K562 treated with DMSO at 1 percent for 48 hours (cell line): ENCODE results near the gene UAP1. TPM values are rescaled to one million over a fixed set of nuclear protein-coding genes. Genes with fewer than 3 reads are reported as not detected.

Source experiments
- total RNA-seq: library from RNA; unstranded; fragments of 300-600 nt; gene quantifications from 2 replicates; pipeline ENCODE4 v1.2.3, GENCODE V29; 2022; ENCODE audit warnings: low replicate concordance; ENCODE audit errors: extremely low read depth

UAP1 gene
- not detected in 2 replicates for total RNA-seq

GRCh38 chr1:162561616-162562469 lies at the start of gene UAP1:
TSS of gene UAP1 (plus strand) at chr1:162561722. CDS start at chr1:162566069, 4,347 bp downstream.

GRCh38 chr1:162632217-162632666 lies 70.7 kb downstream of the UAP1 start, which contains the start of gene DDR2:
TSS of gene DDR2 (plus strand) at chr1:162632464. CDS start at chr1:162719064, 86,600 bp downstream.

Other genes with a start within 250 kb of the UAP1 start
- not detected in 2 replicates for gene SPATA46, start 184.9 kb upstream of the UAP1 start, total RNA-seq
- gene C1orf226, start 180.0 kb upstream of the UAP1 start, total RNA-seq: not detected in 2 replicates
- gene SH2D1B, start 149.6 kb upstream of the UAP1 start, total RNA-seq: not detected in 2 replicates
- 40.8 TPM in 1 of 2 replicates, not detected in the other for gene UHMK1, start 63.9 kb upstream of the UAP1 start, total RNA-seq
- gene DDR2, start 70.7 kb downstream of the UAP1 start, total RNA-seq: not detected in 2 replicates
- gene HSD17B7, start 229.0 kb downstream of the UAP1 start, total RNA-seq: not detected in 2 replicates